K562 (cell line): ENCODE results near the gene B3GALT4. TPM values are rescaled to one million over a fixed set of nuclear protein-coding genes. Genes with fewer than 3 reads are reported as not detected.

Experiments
- BCOR ChIP-seq: fragments of 450-650 bp; IDR thresholded peaks from 2 replicates; pipeline ENCODE4 v1.6.1; 2016
- DMBX1 ChIP-seq: fragments of 250-450 bp; sonication (Bioruptor Pico); IDR thresholded peaks from 2 replicates; pipeline ENCODE4 v1.8.0; 2022; ENCODE audit warnings: inconsistent platforms, mild to moderate bottlenecking, moderate library complexity, borderline replicate concordance
- GABPB1 ChIP-seq: sonication (generic); formaldehyde crosslinking; IDR thresholded peaks from 2 replicates; pipeline ENCODE4 v1.8.0; 2022; ENCODE audit warnings: mild to moderate bottlenecking, missing genetic modification reagents
- HDAC1 ChIP-seq, 2 experiments: fragments of 450-650 bp; IDR thresholded peaks; 2 replicates each; pipeline ENCODE4 v1.6.1; 2016 to 2017; ENCODE audit warnings: inconsistent platforms in 1 of 2, mild to moderate bottlenecking in 1 of 2, moderate library complexity in 1 of 2
- HEY1 ChIP-seq: fragments of 250-450 bp; sonication (Bioruptor Pico); IDR thresholded peaks from 2 replicates; pipeline ENCODE4 v1.5.0; 2020; ENCODE audit warnings: mild to moderate bottlenecking, moderate library complexity, borderline replicate concordance
- MXI1 ChIP-seq: IDR thresholded peaks from 2 replicates; pipeline ENCODE4 v1.6.1; 2011; ENCODE audit warnings: low read depth, mild to moderate bottlenecking, improper control_type of control experiment, low read length
- SNIP1 ChIP-seq: fragments of 450-650 bp; IDR thresholded peaks from 2 replicates; pipeline ENCODE4 v1.7.1; 2017; ENCODE audit warnings: low read depth, mild to moderate bottlenecking
- ZBTB7A ChIP-seq: IDR thresholded peaks from 2 replicates; pipeline ENCODE4 v1.6.1; 2011; ENCODE audit warnings: low read depth, mild to moderate bottlenecking, low read length, moderate library complexity, borderline replicate concordance; ENCODE audit not compliant: control insufficient read depth
- ZNF316 ChIP-seq: fragments of 450-650 bp; IDR thresholded peaks from 2 replicates; pipeline ENCODE4 v1.6.1; 2016
- ZNF324 ChIP-seq: fragments of 250-450 bp; sonication (Bioruptor Pico); IDR thresholded peaks from 2 replicates; pipeline ENCODE4 v1.4.0; 2020; ENCODE audit warnings: mild to moderate bottlenecking
- polyA plus RNA-seq, 8 experiments: library from polyadenylated mRNA; depleted of rRNA in 4 of 8; stranded (reverse) in 5 of 8; unstranded in 3 of 8; fragments of >200 nt; fragmentation: Nextera tagmentation in 2 of 8; fragmentation: Illumina TruSeq in 1 of 8; extraction: Ambion mirVana in 2 of 8; extraction: Trizol in 1 of 8; gene quantifications; 2 replicates each; pipeline versions ENCODE4 v1.2.1 to v1.2.3, GENCODE V29; 2011 to 2014; ENCODE audit warnings: inconsistent platforms in 1 of 8, missing spikeins in 1 of 8
- total RNA-seq, 7 experiments: library from RNA; depleted of rRNA in 6 of 7; stranded (reverse); fragments of >200 nt in 6 of 7; fragmentation: Illumina TruSeq in 2 of 7; extraction: Trizol in 2 of 7; gene quantifications; 2 replicates each; pipeline versions ENCODE4 v1.2.1 to v1.2.3, GENCODE V29; 2011 to 2021; ENCODE audit warnings: low replicate concordance in 1 of 7
- TF ChIP-seq, protein P1 (sequence below): fragments of 450-650 bp; IDR thresholded peaks from 2 replicates; pipeline ENCODE4 v1.6.1; 2016; ENCODE audit warnings: low read depth
- TF ChIP-seq, protein P2 (sequence below), 2 experiments: fragments of 450-650 bp; conservative IDR thresholded peaks; 2 replicates each; pipeline ENCODE4 v1.6.1; 2017; ENCODE audit warnings: mild to moderate bottlenecking in 2 of 2, moderate library complexity in 2 of 2
- TF ChIP-seq, protein P3 (sequence below): fragments of 450-650 bp; IDR thresholded peaks from 2 replicates; pipeline ENCODE4 v1.6.1; 2014; ENCODE audit warnings: low read depth, mild to moderate bottlenecking, moderate library complexity, borderline replicate concordance
- TF ChIP-seq, protein P4 (sequence below), 3 experiments: IDR thresholded peaks in 2 of 3; conservative IDR thresholded peaks in 1 of 3; 2 replicates each; pipeline ENCODE4 v1.5.1; 2011 to 2012; ENCODE audit warnings: low read length in 3 of 3, mild to moderate bottlenecking in 3 of 3, control low read depth in 2 of 3, improper control_type of control experiment in 1 of 3, inconsistent platforms in 1 of 3, low read depth in 1 of 3, mixed read lengths in 1 of 3, moderate library complexity in 1 of 3; ENCODE audit not compliant: insufficient read depth in 2 of 3

The B3GALT4 gene
- total and polyA plus RNA-seq, 9 of the 15 experiments (the other 6 are each of a cell fraction or from before 2014, with no cell fraction given), result 0.11 to 1.3 (median 0.53) TPM; not detected in 1

DNA sequence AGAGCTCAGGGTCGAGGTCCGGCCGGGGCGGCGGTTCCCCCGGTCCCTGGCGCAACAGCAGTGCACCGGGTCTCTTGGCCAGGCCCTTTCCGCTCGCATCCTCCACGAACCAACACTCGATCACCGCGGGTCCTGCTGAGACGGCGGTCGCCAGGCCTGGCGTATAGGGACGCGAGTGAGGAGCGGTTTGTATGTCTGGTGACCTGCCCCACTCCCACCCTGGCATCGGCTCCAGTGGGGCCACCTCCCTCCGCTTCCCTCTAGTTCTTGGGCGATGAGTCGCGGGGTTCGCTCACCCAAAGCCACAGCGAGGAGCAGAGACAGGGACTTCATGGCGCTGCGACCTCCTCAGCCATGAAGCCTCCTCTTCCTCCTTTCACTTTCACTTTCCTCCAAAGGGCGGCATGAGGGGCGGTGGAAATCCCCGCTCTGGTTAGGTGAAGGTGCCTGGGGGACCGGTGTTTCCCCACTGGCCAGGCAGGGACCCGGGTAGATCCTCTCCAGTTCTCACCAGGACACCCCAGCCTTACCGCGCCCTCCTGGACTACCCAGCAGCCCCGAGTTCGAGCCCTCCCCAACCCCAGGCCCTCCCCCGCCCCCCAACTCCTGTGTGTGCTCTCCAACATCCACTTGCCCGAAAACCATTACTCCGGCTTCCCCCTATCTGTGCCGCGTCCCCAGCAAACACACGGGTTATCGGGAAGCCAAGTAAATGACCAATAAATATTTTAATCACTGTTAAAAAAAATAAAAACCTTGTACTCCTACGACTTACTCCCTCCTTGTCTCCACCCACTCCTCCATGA lies 37.0 kb downstream of the B3GALT4 start, which contains the start of gene TAPBP (continued):
- no peak for TF ChIP-seq MXI1
- peak; percentile 35; the same call in 1 of the 2 replicates for TF ChIP-seq ZBTB7A
- no peak for TF ChIP-seq SNIP1
- TF ChIP-seq ZNF324 (CRISPR knock-in tag), result no peak
- TF ChIP-seq, protein P1, sequence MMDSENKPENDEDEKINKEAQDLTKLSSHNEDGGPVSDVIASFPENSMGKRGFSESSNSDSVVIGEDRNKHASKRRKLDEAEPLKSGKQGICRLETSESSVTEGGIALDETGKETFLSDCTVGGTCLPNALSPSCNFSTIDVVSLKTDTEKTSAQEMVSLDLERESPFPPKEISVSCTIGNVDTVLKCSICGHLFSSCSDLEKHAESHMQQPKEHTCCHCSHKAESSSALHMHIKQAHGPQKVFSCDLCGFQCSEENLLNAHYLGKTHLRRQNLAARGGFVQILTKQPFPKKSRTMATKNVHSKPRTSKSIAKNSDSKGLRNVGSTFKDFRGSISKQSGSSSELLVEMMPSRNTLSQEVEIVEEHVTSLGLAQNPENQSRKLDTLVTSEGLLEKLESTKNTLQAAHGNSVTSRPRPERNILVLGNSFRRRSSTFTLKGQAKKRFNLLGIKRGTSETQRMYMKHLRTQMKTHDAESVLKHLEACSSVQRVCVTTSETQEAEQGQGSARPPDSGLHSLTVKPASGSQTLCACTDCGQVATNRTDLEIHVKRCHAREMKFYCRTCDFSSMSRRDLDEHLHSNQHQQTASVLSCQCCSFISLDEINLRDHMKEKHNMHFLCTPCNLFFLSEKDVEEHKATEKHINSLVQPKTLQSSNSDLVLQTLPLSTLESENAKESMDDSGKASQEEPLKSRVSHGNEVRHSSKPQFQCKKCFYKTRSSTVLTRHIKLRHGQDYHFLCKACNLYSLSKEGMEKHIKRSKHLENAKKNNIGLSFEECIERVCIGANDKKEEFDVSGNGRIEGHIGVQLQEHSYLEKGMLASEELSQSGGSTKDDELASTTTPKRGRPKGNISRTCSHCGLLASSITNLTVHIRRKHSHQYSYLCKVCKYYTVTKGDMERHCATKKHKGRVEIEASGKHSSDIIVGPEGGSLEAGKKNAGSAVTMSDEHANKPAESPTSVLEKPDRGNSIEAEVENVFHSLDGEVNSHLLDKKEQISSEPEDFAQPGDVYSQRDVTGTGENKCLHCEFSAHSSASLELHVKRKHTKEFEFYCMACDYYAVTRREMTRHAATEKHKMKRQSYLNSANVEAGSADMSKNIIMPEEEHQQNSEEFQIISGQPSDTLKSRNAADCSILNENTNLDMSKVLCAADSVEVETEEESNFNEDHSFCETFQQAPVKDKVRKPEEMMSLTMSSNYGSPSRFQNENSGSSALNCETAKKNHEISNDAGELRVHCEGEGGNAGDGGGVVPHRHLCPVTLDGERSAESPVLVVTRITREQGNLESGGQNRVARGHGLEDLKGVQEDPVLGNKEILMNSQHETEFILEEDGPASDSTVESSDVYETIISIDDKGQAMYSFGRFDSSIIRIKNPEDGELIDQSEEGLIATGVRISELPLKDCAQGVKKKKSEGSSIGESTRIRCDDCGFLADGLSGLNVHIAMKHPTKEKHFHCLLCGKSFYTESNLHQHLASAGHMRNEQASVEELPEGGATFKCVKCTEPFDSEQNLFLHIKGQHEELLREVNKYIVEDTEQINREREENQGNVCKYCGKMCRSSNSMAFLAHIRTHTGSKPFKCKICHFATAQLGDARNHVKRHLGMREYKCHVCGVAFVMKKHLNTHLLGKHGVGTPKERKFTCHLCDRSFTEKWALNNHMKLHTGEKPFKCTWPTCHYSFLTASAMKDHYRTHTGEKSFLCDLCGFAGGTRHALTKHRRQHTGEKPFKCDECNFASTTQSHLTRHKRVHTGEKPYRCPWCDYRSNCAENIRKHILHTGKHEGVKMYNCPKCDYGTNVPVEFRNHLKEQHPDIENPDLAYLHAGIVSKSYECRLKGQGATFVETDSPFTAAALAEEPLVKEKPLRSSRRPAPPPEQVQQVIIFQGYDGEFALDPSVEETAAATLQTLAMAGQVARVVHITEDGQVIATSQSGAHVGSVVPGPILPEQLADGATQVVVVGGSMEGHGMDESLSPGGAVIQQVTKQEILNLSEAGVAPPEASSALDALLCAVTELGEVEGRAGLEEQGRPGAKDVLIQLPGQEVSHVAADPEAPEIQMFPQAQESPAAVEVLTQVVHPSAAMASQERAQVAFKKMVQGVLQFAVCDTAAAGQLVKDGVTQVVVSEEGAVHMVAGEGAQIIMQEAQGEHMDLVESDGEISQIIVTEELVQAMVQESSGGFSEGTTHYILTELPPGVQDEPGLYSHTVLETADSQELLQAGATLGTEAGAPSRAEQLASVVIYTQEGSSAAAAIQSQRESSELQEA, result no peak
- TF ChIP-seq, protein P2, sequence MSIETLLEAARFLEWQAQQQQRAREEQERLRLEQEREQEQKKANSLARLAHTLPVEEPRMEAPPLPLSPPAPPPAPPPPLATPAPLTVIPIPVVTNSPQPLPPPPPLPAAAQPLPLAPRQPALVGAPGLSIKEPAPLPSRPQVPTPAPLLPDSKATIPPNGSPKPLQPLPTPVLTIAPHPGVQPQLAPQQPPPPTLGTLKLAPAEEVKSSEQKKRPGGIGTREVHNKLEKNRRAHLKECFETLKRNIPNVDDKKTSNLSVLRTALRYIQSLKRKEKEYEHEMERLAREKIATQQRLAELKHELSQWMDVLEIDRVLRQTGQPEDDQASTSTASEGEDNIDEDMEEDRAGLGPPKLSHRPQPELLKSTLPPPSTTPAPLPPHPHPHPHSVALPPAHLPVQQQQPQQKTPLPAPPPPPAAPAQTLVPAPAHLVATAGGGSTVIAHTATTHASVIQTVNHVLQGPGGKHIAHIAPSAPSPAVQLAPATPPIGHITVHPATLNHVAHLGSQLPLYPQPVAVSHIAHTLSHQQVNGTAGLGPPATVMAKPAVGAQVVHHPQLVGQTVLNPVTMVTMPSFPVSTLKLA (conservative IDR thresholded peaks at IDR 0.05), result peak in 1 of 2 experiments; percentile 11; a peak in 1 of 4 replicates
- no peak for TF ChIP-seq BCOR
- TF ChIP-seq HDAC1 (IDR thresholded peaks at IDR 0.05), result peak in 1 of 2 experiments; percentile 26; a peak in 1 of 4 replicates
- TF ChIP-seq DMBX1 (CRISPR knock-in tag), result no peak
- no peak for TF ChIP-seq HEY1 (CRISPR knock-in tag)
- TF ChIP-seq ZNF316, result no peak
- no peak; the same call in none of the 2 replicates for TF ChIP-seq GABPB1
- TF ChIP-seq, protein P3, sequence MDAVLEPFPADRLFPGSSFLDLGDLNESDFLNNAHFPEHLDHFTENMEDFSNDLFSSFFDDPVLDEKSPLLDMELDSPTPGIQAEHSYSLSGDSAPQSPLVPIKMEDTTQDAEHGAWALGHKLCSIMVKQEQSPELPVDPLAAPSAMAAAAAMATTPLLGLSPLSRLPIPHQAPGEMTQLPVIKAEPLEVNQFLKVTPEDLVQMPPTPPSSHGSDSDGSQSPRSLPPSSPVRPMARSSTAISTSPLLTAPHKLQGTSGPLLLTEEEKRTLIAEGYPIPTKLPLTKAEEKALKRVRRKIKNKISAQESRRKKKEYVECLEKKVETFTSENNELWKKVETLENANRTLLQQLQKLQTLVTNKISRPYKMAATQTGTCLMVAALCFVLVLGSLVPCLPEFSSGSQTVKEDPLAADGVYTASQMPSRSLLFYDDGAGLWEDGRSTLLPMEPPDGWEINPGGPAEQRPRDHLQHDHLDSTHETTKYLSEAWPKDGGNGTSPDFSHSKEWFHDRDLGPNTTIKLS, result no peak
- TF ChIP-seq, protein P4, sequence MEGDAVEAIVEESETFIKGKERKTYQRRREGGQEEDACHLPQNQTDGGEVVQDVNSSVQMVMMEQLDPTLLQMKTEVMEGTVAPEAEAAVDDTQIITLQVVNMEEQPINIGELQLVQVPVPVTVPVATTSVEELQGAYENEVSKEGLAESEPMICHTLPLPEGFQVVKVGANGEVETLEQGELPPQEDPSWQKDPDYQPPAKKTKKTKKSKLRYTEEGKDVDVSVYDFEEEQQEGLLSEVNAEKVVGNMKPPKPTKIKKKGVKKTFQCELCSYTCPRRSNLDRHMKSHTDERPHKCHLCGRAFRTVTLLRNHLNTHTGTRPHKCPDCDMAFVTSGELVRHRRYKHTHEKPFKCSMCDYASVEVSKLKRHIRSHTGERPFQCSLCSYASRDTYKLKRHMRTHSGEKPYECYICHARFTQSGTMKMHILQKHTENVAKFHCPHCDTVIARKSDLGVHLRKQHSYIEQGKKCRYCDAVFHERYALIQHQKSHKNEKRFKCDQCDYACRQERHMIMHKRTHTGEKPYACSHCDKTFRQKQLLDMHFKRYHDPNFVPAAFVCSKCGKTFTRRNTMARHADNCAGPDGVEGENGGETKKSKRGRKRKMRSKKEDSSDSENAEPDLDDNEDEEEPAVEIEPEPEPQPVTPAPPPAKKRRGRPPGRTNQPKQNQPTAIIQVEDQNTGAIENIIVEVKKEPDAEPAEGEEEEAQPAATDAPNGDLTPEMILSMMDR (IDR thresholded peaks at IDR 0.05 in 2 of 3, conservative IDR thresholded peaks at IDR 0.05 in 1 of 3; ENCODE audit: insufficient read depth in 2 of 3, low read depth in 1 of 3, low read length in 3 of 3), result no peak
